Epithelial cell of proximal tubule (primary cell): Measurements from ENCODE around the gene ZDHHC8. TPM values are rescaled to one million over a fixed set of nuclear protein-coding genes. Genes with fewer than 3 reads are reported as not detected.

Experiments used
- DNase-seq: peaks from one replicate; pipeline ENCODE4 v3.0.0-alpha.2; 2011; ENCODE audit warnings: low read depth
- H3K4me3 ChIP-seq: 2 replicates; pipeline ENCODE4 v1.5.1; 2011; ENCODE audit warnings: low read depth, mild to moderate bottlenecking, low read length
- CTCF ChIP-seq: conservative IDR thresholded peaks from 2 replicates; pipeline ENCODE4 v1.5.1; 2012; ENCODE audit warnings: low read depth, mild to moderate bottlenecking, low read length
- total RNA-seq: library from RNA; depleted of rRNA; stranded (reverse); fragments of >200 nt; gene quantifications from 2 replicates; pipeline ENCODE4 v1.2.3, GENCODE V29; 2015

The ZDHHC8 gene
- total RNA-seq, 1 donor from 2014 or later: 37.8 TPM

GRCh38 chr22:20148414-20148813, 16.8 kb downstream of the ZDHHC8 start:
- H3K4me3 ChIP-seq: no peak overlapping the region
- TF ChIP-seq CTCF: no peak
- DNase-seq: no peak

- no peak for DNase-seq
- H3K4me3 ChIP-seq: no peak overlapping the region
- no peak for TF ChIP-seq CTCF
Measured at GRCh38 chr22:20149257-20150250, 17.9 kb downstream of the ZDHHC8 start.

GRCh38 chr22:20150381-20151275, 19.0 kb downstream of the ZDHHC8 start, which contains the start of gene CCDC188:
Gene CCDC188, minus strand, starts transcription at chr22:20151055. Its CDS starts 69 bp downstream, at chr22:20150986.
- H3K4me3 ChIP-seq: no peak within 1 kb of the TSS
- DNase-seq: no peak
- TF ChIP-seq CTCF: no peak

- TF ChIP-seq CTCF: no peak
- DNase-seq: no peak
- no peak overlapping the region for H3K4me3 ChIP-seq
Measured at GRCh38 chr22:20151276-20151588, 19.6 kb downstream of the ZDHHC8 start.

GRCh38 chr22:20152464-20152890, 20.9 kb downstream of the ZDHHC8 start:
- H3K4me3 ChIP-seq: no peak overlapping the region
- no peak for DNase-seq
- TF ChIP-seq CTCF: no peak

GRCh38 chr22:20153945-20154344, 22.3 kb downstream of the ZDHHC8 start:
- TF ChIP-seq CTCF: no peak
- no peak overlapping the region for H3K4me3 ChIP-seq
- DNase-seq: no peak
